Trophoblast cell (in vitro differentiated cells and primary cell): ENCODE data around the gene FOXA3.

Experiments
- DNase-seq, 2 donors: peaks; one replicate each; pipeline ENCODE4 v3.0.0-alpha.2; 2016
- H2AFZ ChIP-seq: 2 replicates; pipeline ENCODE4 v1.6.1; 2013; ENCODE audit warnings: low read length, moderate library complexity, mild to moderate bottlenecking; ENCODE audit not compliant: insufficient read depth, poor library complexity
- H2AK5ac ChIP-seq: 2 replicates; pipeline ENCODE4 v1.6.1; 2013; ENCODE audit warnings: mild to moderate bottlenecking, low read length
- H2BK120ac ChIP-seq: 2 replicates; pipeline ENCODE4 v1.6.1; 2013; ENCODE audit warnings: low read length, mild to moderate bottlenecking, moderate library complexity; ENCODE audit not compliant: insufficient read depth, poor library complexity
- H2BK12ac ChIP-seq: 2 replicates; pipeline ENCODE4 v1.6.1; 2013; ENCODE audit warnings: mild to moderate bottlenecking, low read length, moderate library complexity
- H2BK5ac ChIP-seq: 2 replicates; pipeline ENCODE4 v1.6.1; 2013; ENCODE audit warnings: low read length, low read depth, moderate library complexity, mild to moderate bottlenecking; ENCODE audit not compliant: poor library complexity
- H3K14ac ChIP-seq: 2 replicates; pipeline ENCODE4 v1.6.1; 2013; ENCODE audit warnings: mild to moderate bottlenecking, low read length
- H3K18ac ChIP-seq: 2 replicates; pipeline ENCODE4 v1.6.1; 2013; ENCODE audit warnings: mild to moderate bottlenecking, low read length
- H3K23ac ChIP-seq: 2 replicates; pipeline ENCODE4 v1.6.1; 2013; ENCODE audit warnings: low read length
- H3K27ac ChIP-seq: 2 replicates; pipeline ENCODE4 v1.5.1; 2013; ENCODE audit warnings: low read depth, mild to moderate bottlenecking, inconsistent platforms, low read length, moderate library complexity
- H3K27me3 ChIP-seq: 2 replicates; pipeline ENCODE4 v1.6.1; 2013; ENCODE audit warnings: inconsistent platforms, mild to moderate bottlenecking, low read length, moderate library complexity; ENCODE audit not compliant: insufficient read depth
- H3K36me3 ChIP-seq, 2 experiments: 1 replicate in 1 of 2; 2 replicates in 1 of 2; pipeline ENCODE4 v1.6.1; 2013; ENCODE audit warnings: low read length in 2 of 2, mild to moderate bottlenecking in 2 of 2, moderate library complexity in 1 of 2; ENCODE audit not compliant: insufficient read depth in 2 of 2, control insufficient read depth in 1 of 2
- H3K4ac ChIP-seq: 2 replicates; pipeline ENCODE4 v1.6.1; 2013; ENCODE audit warnings: low read depth, mild to moderate bottlenecking, low read length, moderate library complexity
- H3K4me1 ChIP-seq, 2 experiments: 1 replicate in 1 of 2; 2 replicates in 1 of 2; pipeline ENCODE4 v1.6.1; 2013; ENCODE audit warnings: low read length in 2 of 2, mild to moderate bottlenecking in 2 of 2, moderate library complexity in 1 of 2; ENCODE audit not compliant: insufficient read depth in 2 of 2, control insufficient read depth in 1 of 2
- H3K4me2 ChIP-seq: 2 replicates; pipeline ENCODE4 v1.6.1; 2013; ENCODE audit warnings: inconsistent platforms, mild to moderate bottlenecking, low read length, moderate library complexity
- H3K4me3 ChIP-seq: 2 replicates; pipeline ENCODE4 v1.5.1; 2013; ENCODE audit warnings: mild to moderate bottlenecking, low read depth, low read length, inconsistent platforms
- H3K79me1 ChIP-seq: one replicate; pipeline ENCODE4 v1.6.1; 2013; ENCODE audit warnings: low read length
- H3K79me2 ChIP-seq: 2 replicates; pipeline ENCODE4 v1.6.1; 2013; ENCODE audit warnings: low read length, mild to moderate bottlenecking; ENCODE audit not compliant: control insufficient read depth, insufficient read depth, poor library complexity
- H3K9ac ChIP-seq: 2 replicates; pipeline ENCODE4 v1.6.1; 2013; ENCODE audit warnings: mild to moderate bottlenecking, low read length
- H3K9me3 ChIP-seq: 2 replicates; pipeline ENCODE4 v1.6.1; 2013; ENCODE audit warnings: low read depth, mild to moderate bottlenecking, control low read depth, inconsistent platforms, low read length; ENCODE audit not compliant: insufficient read depth
- H4K12ac ChIP-seq: 2 replicates; pipeline ENCODE4 v1.6.1; 2013; ENCODE audit warnings: low read depth, mild to moderate bottlenecking, low read length, moderate library complexity
- H4K8ac ChIP-seq: 2 replicates; pipeline ENCODE4 v1.6.1; 2013; ENCODE audit warnings: low read depth, mild to moderate bottlenecking, low read length, moderate library complexity
- H4K91ac ChIP-seq: one replicate; pipeline ENCODE4 v1.6.1; 2013; ENCODE audit warnings: low read depth, mild to moderate bottlenecking, low read length, moderate library complexity
- WGBS: extraction: QIAGEN DNeasy Blood & Tissue Kit; methylation state at CpG from one replicate; pipeline ENCODE4 v1.1.7; 2013; ENCODE audit warnings: missing lambda C conversion rate; ENCODE audit not compliant: insufficient read length, insufficient coverage; ENCODE audit errors: extremely low coverage; 5-methylcytosine and 5-hydroxymethylcytosine counted together

Gene FOXA3

GRCh38 chr19:45883586-45883880, 19.4 kb downstream of the FOXA3 start:
- H3K4me1 ChIP-seq = peaks cover 15 to 21% of the 10 kb centered on the region in 2 experiments
- H3K4me3 ChIP-seq = no peak overlapping the region
- no peak overlapping the region for H4K8ac ChIP-seq
- WGBS = no CpG with 5 or more reads among the region's 5 CpGs
- no peak overlapping the region for H3K18ac ChIP-seq
- no peaks in the 10 kb centered on the region for H3K27me3 ChIP-seq
- H3K9ac ChIP-seq = no peak overlapping the region
- H3K79me2 ChIP-seq = peaks cover 3% of the 10 kb centered on the region
- no peak overlapping the region for H3K14ac ChIP-seq
- no peak overlapping the region for H3K4ac ChIP-seq
- peaks cover 5% of the 10 kb centered on the region for H3K9me3 ChIP-seq
- peak overlapping the region; percentile 11 for H3K4me2 ChIP-seq
- no peak overlapping the region for H4K12ac ChIP-seq
- no peak overlapping the region for H2AFZ ChIP-seq
- H2BK120ac ChIP-seq = no peak overlapping the region
- H4K91ac ChIP-seq = no peak overlapping the region
- peaks cover 9 to 12% of the 10 kb centered on the region in 2 experiments for H3K36me3 ChIP-seq
- peaks cover 21% of the 10 kb centered on the region for H3K79me1 ChIP-seq
- no peak overlapping the region for H2AK5ac ChIP-seq
- H2BK5ac ChIP-seq = no peak overlapping the region
- no peak overlapping the region for H3K23ac ChIP-seq
- no peak overlapping the region for H2BK12ac ChIP-seq
- no peak overlapping the region for H3K27ac ChIP-seq
- DNase-seq = no peak

DNA sequence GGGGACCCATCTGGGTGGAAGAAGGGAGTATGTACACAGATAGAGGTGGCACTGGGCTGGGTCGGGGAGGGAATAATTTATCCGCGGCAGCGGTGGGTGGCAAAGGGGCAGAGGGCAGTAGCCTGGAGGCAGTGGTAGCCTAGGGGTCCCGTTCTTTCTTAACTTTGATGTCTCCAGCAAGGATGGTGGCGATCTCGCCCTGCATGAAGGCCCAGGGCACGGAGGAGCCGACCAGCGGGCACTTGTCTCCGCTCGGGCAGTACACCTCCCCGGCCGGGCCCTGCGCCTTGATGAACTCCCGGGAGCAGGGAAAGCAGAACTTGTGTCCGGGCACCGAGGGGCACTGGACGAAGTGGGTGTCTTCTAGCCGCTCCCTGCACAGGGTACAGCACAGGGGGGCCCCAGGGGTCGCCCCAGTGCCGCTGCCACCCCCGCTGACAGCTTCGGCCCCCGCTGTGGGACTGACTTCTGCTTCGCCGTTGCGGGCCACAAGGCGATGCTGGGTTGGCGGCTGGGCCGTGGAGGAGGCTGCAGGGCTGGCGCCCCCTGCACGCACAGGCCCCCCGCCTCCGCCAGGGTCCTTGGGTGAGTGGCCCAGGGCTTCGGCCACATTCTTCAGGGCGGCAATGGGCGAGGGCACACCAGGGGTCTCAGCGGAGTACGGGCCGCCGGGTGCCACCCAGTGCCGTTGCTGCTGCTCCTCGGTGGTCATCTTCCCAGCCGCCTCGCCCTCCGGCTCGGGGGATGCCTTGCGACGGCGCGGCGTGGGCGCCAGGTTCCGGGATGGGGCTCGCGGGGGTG, 20.0 kb downstream of the FOXA3 start:
- peak overlapping the region; percentile 44 for H3K4ac ChIP-seq
- no CpG with 5 or more reads among the region's 57 CpGs for WGBS
- H2AFZ ChIP-seq = peak overlapping the region; percentile 35
- no peak overlapping the region for H2BK12ac ChIP-seq
- H3K79me1 ChIP-seq = peaks cover 21% of the 10 kb centered on the region
- peak overlapping the region; percentile 54 for H3K4me3 ChIP-seq
- peak overlapping the region; percentile 11 for H3K4me2 ChIP-seq
- peaks cover 5% of the 10 kb centered on the region for H3K9me3 ChIP-seq
- DNase-seq = no peak
- peaks cover 15 to 21% of the 10 kb centered on the region in 2 experiments for H3K4me1 ChIP-seq
- H2AK5ac ChIP-seq = no peak overlapping the region
- H3K18ac ChIP-seq = peak overlapping the region; percentile 39
- H3K9ac ChIP-seq = no peak overlapping the region
- H3K14ac ChIP-seq = no peak overlapping the region
- no peak overlapping the region for H4K91ac ChIP-seq
- no peak overlapping the region for H2BK5ac ChIP-seq
- no peak overlapping the region for H3K23ac ChIP-seq
- peaks cover 10 to 12% of the 10 kb centered on the region in 2 experiments for H3K36me3 ChIP-seq
- no peak overlapping the region for H3K27ac ChIP-seq
- H3K79me2 ChIP-seq = peaks cover 3% of the 10 kb centered on the region
- H4K8ac ChIP-seq = no peak overlapping the region
- H3K27me3 ChIP-seq = no peaks in the 10 kb centered on the region
- H4K12ac ChIP-seq = no peak overlapping the region
- H2BK120ac ChIP-seq = no peak overlapping the region

- Histone ChIP-seq H3K27ac (peak overlapping the region; percentile 80), H4K91ac (peak overlapping the region; percentile 30), H4K12ac (no peak overlapping the region), H3K79me2 (peaks cover 3% of the 10 kb centered on the region), H2AFZ (peak overlapping the region; percentile 35), H3K36me3 (peaks cover 13 to 14% of the 10 kb centered on the region in 2 experiments), H4K8ac (no peak overlapping the region), H3K4me2 (peak overlapping the region; percentile 92), H3K4ac (peak overlapping the region; percentile 41), H3K27me3 (no peaks in the 10 kb centered on the region), H3K14ac (peak overlapping the region; percentile 21), H3K9ac (peak overlapping the region; percentile 83), H3K4me3 (peak overlapping the region; percentile 98), H3K4me1 (peaks cover 15 to 21% of the 10 kb centered on the region in 2 experiments), H3K9me3 (peaks cover 5% of the 10 kb centered on the region), H3K79me1 (peaks cover 21% of the 10 kb centered on the region), H2BK120ac (no peak overlapping the region), H3K18ac (peak overlapping the region; percentile 36), H3K23ac (no peak overlapping the region), H2BK5ac (no peak overlapping the region), H2AK5ac (no peak overlapping the region), H2BK12ac (no peak overlapping the region)
- DNase-seq = peak in 1 of 2 donors; percentile 43
- no CpG with 5 or more reads among the region's 72 CpGs for WGBS
These were observed 20.8 kb downstream of the FOXA3 start for GRCh38 chr19:45884682-45885555.

- Histone ChIP-seq H2BK5ac (peak within 1 kb of the TSS; percentile 67), H2AFZ (peak within 1 kb of the TSS; percentile 47), H3K4me3 (peak within 1 kb of the TSS; percentile 98), H4K8ac (peak within 1 kb of the TSS; percentile 88), H3K79me2 (peaks cover 3% of the 10 kb centered on the region), H3K27ac (peak within 1 kb of the TSS; percentile 80), H3K4me1 (peaks cover 15 to 21% of the 10 kb centered on the region in 2 experiments), H2AK5ac (peak within 1 kb of the TSS; percentile 10), H3K36me3 (peaks cover 18 to 21% of the 10 kb centered on the region in 2 experiments), H4K91ac (peak within 1 kb of the TSS; percentile 78), H2BK120ac (peak within 1 kb of the TSS; percentile 70), H3K9me3 (peaks cover 5% of the 10 kb centered on the region), H3K27me3 (no peaks in the 10 kb centered on the region), H3K79me1 (peaks cover 21% of the 10 kb centered on the region), H3K18ac (peak within 1 kb of the TSS; percentile 65), H2BK12ac (no peak within 1 kb of the TSS), H3K4me2 (peak within 1 kb of the TSS; percentile 92), H3K9ac (peak within 1 kb of the TSS; percentile 83), H4K12ac (peak within 1 kb of the TSS; percentile 89), H3K23ac (no peak within 1 kb of the TSS), H3K4ac (peak within 1 kb of the TSS; percentile 42), H3K14ac (peak within 1 kb of the TSS; percentile 73)
- DNase-seq = peak; percentile 91 to 97
- WGBS = no CpG with 5 or more reads among the region's 107 CpGs
These were observed 21.7 kb downstream of the FOXA3 start, which contains the start of gene IRF2BP1 for GRCh38 chr19:45885556-45886426. IRF2BP1 (minus strand) TSS chr19:45886141; CDS start chr19:45885774, 367 bp downstream.
